Central memory CD4-positive, alpha-beta T cell (primary cell): ENCODE results near the gene PARM1.

Experiments used
- DNase-seq: peaks from one replicate; pipeline ENCODE4 v3.0.0; 2022
- total RNA-seq, 3 experiments: gene quantifications; one replicate each; lab custom pipeline; 2026; lab: John Stamatoyannopoulos, UW

Gene PARM1, protein sequence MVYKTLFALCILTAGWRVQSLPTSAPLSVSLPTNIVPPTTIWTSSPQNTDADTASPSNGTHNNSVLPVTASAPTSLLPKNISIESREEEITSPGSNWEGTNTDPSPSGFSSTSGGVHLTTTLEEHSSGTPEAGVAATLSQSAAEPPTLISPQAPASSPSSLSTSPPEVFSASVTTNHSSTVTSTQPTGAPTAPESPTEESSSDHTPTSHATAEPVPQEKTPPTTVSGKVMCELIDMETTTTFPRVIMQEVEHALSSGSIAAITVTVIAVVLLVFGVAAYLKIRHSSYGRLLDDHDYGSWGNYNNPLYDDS
- 0 to 0.05 (median 0) reads per million in 3 experiments for total RNA-seq

DNA sequence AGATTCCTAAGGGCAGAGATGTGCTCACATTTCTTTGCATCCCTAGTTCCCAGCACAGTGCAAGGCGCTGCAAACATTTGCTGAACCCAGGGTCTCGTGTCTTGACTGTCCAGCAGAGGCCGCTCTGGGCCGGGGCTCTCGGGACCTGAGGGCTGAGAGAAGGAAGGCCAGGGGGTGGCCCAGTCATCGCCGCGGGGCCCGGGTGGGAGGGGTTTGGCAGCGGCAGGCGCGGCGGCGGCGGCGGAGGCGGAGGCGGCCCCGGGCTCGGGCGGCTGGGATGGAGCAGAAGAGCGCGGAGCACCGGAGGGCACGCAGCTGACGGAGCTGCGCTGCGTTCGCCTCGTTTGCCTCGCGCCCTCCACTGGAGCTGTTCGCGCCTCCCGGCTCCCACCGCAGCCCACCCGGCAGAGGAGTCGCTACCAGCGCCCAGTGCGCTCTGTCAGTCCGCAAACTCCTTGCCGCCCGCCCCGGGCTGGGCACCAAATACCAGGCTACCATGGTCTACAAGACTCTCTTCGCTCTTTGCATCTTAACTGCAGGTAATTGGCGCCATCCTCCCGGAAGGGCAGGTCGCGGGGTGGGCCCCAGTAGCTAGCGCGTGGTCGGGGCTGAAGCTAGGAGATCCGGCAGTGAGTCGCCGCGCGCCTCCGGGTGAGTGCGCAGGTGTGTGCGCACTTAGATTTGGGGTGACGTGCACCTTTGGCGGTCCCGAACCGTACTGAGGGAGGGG lies at the start of gene PARM1:
Gene PARM1 (plus strand): TSS at position 285 of the 730 bp plus-strand sequence. CDS start 212 bp downstream, at position 497.
- DNase-seq: no peak

DNA sequence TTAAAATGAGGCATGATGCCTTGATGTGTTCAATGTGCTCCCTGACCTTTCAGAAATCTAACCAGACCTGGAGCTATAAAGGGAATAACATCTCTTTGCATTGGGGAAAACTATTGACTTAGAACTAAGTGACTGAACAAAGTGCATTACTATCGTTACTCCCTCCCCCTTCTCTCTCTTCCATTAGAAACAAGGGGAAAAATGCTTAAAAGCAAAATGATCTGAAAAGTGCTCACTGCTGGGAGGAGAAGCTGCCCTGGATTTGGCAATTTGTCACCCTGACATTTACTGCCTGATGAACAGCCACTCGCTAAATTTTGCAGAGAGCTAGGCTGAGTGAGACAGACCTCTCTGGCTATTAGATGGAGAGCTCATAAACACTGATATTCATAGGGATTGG lies 48.6 kb upstream of the PARM1 start:
- DNase-seq: no peak

DNA sequence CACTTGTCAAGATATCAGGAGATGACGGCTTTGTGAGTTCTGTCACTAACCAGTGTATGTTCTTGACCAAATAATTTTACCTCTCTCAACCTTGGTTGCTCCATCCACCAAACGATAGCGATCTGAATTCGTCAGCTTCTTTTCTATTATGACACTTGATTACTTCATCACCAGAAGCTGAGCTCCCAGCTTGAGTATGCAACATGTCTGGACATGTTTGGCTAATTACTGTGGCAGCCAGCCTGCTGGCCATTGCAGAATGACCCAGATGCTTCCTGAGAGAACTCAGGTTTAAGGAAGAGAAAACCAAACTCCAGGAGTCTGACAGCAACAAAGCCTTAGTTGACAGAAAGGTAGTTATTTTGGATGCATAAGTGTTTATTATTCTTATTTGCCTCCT lies 46.4 kb upstream of the PARM1 start:
- DNase-seq: no peak

DNA sequence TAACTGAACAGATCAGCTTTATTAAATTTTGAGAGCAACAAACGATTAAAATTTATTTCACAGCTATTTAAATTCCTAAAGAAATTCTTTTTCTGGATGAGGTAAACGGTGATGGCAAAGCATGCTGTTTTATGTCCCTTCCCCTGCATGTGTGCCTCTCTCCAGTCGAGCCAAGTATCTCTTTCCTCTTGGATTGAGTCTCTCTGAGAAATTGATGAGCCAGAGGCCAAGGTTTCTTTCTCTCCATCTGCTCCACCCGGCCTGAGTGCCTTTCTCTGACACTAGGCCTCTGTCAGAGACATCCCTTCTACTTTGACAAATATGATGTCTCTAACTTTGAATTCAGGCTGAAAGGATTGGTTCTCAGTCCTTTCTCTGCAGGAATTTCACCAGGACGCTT lies 42.6 kb upstream of the PARM1 start:
- DNase-seq: no peak

DNA sequence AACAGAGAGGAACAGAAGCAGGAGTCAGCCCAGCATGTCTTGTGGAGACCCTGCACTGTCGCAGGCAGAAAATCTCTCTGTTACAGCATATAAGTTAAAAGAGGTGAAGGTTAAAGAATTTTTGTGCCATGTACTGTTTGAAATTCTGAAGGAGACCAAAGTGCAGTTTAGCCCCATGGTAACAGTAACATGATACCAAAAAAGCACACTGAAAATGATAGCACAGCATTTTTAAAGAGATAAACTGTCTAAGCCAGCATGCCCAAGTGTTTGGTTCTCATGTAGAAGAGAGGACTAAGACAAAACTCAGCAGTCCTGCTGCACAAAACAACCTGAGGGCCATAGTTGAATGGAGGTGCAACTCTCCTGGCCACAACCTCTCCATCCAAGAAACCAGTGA lies 41.9 kb upstream of the PARM1 start:
- DNase-seq: no peak

DNA sequence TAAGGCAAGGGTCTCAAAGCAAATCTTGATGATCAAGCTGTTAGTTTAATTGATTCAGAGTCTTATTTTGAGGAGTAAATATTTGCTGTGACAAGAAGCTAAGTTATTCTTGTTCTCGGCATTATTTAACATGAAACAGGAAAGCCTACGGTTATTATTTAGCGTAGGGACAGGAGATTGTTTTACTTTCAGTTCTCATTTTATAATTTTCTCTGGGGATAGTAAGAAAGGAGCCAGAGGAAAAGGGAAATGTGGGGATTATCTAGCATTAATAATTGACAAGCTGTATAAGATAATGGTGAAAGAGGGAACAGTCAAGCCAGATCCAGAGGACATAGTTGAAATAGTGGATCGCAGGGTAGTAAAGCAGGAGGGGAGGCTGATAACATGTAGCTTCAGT lies 39.7 kb upstream of the PARM1 start:
- no peak for DNase-seq

DNA sequence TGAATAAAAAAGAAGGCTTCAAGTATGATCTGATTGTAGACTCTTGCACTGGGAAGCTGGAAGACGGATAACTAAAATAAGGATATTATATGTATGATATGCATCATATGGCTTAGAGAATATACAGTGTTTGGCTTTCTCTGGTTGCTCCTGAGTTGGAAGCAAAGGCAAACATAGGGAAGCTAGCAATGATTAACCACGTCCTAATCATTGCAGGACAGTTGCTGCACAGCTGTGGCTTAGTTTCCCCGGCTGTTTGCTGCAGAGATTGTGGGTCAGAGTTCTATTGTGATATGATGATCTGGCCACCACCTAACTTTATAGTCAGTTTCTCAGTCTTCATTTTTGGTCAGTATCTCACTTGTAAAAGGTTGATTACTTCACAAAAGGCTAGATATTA lies 36.3 kb upstream of the PARM1 start:
- DNase-seq: no peak

DNA sequence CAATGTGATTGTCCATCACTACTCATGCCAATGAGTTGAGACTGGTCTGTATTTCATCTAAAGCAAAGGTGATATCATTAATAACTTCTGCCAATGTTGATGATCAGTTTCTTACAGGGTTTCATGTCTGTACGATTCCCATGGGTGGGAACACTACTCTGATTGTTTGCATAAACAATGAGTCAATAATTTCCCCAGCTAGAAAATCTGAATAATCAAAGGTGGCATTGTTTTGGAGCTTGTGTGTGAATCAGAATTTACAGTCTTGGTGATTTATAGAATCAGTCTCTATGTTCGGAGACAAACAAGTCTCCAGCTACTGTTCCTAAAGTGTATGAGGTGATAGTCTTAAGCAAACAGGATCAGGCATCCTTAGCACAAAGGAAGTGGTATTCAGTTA lies 35.5 kb upstream of the PARM1 start:
- no peak for DNase-seq

DNA sequence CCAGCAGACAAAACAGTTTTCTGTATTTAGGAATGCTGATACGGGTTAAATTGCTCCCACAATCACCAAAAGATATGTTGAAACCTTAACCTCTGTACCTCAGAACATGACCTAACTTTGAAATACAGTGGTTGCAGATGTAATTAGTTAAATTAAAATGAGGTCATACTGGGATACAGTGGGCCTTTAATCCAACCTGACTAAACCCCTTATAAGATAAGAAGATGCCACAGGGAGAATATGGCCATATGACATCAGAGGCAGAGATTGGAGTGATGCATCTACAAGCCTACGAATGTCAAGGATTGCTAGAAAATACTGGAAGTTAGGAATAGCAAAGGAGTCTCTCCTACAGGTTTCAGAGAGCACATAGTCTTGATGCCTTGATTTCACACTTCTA lies 32.1 kb upstream of the PARM1 start:
- no peak for DNase-seq

DNA sequence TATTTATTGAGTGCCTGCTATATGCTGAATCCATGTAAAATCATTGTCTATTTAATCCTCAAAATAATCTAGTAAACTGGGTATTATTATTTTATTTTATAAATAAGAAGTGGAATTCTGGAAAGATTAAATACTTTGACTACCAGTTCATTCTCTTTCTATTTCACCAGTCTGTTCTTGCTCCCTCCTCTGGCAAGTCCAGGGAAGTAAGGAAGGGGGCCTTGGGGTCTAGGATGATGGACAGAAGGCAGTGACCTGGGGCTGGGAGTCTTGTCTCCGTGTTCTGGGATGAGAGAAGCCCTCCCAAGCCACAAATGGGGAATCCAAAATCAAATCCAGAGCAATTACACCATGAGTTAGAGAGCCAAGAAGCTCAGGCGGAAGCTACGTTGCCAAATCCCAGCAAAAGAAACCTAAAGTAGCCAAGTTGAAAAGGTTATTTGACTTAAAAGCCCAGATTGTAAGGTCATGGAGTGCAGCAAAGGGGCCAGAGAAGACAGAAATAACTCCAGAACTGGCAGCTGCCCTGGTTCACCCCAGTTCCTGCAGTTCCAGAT lies 28.3 kb upstream of the PARM1 start:
- no peak for DNase-seq

DNA sequence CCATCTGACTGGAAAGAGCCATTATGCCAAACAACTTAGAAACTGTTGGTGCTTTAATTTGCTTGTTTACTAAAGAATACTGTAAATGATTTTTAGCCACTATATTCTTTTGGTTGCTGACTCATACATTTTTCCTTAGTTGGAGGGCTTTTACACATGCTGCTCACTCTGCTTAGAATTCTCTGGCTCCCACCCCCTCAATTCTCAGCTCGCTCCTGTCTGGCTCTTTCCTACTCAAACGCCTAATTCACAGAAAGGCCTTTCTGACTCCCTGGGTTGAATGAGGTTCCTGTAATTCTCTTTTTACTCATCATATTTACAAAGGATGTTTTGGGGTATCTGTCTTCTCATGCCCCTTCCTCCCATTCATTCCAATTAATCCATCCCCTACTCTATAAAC lies 26.1 kb upstream of the PARM1 start:
- no peak for DNase-seq

DNA sequence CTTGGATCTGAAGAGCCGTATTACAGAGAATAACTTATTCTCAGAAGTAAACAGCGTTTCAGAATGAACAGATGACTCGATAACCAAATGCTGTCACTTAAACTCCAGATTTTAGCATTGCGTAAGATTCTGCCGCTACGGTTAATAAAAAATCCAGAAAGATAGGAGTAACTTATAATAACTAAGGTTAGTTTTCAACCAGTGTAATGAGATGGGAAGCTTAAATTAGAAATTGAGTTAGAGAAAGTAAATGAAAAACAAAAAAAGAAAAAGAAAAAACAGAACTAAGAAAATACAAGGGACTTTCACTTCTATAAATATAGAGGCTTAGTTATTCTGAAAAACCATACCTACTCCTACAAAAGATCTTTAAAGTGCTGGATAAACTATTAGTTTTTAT lies 13.1 kb upstream of the PARM1 start:
- DNase-seq: no peak

DNA sequence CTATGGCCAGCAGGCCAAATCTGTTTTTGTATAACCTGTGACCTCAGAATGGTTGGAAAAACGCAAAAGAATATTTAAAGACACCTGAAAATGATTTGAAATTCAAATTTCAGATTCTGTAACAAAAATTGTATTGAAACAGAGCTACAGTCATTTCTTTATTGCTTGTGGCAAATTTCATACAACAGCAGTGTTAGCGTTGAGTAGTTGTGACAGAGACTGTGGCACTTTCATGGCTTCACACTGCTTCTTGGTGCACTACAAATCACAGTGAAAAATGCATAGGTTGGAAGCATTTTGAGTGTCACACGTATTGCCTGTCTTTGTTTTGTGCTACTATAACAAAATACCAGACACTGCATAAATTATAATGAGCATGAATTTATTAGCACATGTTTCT lies 12.2 kb upstream of the PARM1 start:
- DNase-seq: no peak

DNA sequence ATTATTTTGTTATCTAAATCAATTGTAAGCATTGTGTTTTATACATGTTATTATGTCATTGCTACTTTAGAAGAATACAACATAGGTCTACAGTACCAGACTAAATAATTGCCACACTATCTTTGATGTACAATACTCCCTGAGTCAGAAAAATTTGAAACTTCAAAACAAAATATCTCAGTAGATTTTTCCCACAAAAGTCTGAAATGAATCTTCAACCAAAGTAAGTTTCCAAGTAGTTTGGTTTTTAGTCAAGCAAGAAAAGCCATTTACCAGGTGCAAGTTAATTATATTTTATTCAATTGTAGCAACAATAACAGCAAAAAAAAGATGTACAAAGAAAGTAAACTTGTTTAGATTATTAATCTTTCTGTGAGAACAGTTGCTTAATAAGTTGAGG lies 11.4 kb upstream of the PARM1 start:
- DNase-seq: no peak

DNA sequence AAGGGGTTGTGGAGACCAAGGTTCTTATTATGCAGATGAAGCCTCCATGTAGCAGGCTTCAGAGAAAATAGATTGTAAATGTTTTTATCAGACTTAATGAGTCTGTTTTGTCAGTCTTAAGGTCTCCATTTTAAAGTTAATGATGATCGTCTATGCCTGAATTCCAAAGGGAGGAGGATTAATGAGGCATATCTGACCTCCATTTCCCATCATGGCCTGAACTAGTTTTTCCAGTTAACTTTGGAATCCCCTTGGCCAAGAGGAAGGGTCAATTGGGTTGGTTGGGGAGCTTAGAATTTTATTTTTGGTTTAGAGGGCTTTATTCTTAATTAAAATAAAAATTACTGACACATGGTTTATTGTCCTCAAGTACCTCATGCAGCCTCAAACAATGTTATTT lies 6.9 kb upstream of the PARM1 start:
- DNase-seq: no peak

DNA sequence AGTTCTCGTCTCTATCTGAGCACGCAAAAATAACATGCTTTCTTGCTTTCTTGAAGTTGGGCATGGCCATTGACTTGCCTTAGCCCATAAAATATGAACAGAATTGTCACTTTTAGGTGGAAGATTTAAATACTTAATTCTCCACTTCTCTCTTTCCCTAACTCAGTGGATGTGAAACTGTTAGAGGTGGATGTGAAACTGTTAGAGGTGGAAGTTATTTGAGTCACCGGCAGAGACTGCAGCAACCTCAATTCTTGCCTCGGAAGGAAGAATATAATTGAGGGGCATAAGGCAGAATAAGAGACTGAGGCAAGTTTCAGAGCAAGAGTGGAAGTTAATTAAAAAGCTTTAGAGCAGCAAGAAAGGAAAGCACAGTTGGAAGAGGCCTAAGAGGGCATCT lies 2.8 kb upstream of the PARM1 start:
- no peak for DNase-seq

DNA sequence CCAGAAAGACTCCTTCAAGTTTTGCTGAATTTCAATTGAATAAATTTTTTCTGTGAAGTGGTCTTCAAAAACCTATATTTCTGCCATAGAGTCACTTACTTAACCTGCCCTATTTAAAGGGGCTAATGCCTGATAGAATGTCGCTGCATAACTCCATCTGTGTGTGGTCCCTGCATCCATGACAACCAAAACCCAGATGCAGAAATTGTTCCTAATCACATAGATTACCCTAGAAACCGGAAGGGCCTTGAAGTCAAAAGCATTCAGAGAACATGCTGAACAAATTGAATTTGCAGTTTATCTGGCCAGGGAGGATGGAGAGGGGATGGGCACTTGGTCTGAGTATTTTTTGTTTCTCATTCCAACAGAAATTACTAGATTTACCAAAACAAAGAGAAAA lies 1.5 kb upstream of the PARM1 start:
- no peak for DNase-seq

DNA sequence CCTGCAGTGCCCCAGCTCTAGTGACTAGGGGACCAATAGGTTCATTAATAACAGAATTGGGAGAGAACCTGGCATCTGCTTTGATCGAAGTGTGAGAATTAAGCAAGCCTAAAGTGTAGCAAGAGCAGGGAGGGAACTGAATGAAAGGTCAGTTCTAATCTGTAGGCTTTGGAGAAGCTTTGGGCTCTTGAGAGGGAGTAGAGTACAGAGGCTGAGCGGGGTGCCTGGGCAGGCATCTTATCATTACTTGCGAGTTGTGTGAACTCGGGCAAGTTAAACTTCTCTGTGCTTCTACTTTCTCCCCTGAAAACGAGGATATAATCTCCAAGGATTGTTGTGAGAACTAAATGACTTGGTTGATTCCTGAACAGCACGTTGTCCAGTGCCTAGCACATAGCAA lies 906 bp upstream of the PARM1 start:
- no peak for DNase-seq

DNA sequence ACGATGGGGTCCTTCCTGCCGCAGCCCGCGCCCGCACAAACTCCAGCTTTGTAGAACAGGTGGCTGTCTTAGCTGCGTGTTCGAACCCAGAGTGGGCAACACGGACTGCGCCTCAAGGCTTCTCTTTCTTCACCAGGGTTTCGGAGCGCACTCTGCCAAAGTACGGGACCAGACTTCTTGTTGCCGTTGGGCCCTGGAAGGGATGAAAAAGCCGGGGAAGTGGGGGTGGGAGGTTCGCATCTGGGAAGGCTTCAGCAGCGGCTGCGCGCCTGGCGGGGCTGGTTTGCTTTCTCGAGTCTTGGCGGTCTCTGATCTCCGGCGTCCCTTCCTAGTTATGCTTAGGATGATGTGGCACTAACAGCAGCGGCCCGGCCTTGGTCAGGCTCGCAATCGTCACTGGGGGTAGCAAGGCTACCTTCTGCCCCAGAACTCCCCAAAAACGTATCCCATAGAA lies 673 bp downstream of the PARM1 start:
- no peak for DNase-seq

DNA sequence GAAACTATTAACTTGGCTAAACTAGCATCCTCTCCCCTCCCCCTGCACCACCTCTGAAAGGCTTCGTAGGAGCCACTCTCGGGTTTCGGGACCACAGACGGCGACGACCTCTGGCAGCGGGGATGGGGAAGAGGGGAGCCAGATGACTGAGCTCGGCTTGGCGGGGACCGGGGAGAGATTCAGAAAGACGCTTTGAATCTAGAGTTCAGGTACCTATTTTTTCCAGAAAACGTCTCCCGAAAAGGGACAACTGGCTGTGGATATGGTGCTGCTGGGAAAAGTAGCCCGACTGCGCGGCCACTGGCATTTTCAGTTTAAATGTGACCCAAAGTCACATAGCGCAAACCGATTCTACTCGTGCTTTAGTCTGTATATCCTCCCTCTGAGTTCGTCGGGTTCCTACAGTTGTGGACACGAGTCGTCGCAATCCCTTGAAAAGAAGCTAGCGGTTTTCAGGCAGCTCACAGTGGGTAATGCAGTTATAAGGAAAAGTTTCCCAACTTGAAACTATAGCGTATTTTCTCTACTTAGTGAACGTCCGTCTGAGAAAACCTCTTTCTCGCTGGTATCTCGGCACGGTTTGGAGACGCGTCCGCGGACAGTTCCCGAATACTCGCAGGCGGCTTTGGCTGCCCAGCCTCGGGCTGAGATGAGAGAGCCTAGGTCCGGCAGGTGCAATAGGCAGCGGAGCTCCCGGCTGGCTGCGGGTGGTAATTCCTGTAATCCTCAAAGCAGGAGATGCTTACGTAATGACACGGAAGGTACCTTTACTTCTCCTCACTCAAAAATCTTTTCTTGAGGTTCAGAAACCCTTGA lies 1.3 kb downstream of the PARM1 start:
- DNase-seq: no peak

DNA sequence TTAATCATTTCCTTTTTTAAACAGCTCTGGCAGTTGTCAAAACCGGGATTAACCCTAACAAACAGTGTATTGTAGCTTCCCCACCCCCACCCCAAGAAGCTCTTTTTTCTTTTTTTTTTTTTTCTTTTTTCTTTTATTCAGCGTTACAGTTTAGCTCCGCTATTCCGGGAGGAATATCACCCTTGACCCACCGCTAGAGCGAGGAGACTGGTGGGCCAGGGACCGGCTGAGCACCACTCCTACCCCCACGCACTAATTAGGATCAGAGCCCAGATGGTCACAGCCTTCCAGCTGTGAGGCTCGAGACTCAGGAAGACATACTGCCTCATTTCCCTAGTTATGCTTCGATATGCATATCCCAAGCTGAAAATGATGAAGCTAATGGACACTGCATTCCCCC lies 2.0 kb downstream of the PARM1 start:
- no peak for DNase-seq

DNA sequence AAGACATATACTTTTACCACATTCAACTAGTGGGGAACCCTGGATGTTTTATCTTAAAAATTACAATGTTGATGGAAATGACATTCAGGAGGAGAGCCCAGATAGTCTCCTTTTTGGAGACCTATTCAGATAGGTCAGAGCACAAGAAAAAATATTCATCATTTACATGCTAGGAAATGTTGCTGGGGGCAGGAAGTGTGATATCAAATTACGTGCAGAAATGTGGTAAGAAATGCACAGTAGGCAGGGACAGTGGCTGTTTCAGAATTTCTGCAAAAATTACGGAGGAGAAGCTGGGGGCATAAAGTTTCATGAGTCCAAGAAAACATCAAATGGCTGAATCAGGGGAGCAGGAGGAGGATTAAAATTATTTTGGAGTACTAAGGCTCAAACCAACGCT lies 8.2 kb downstream of the PARM1 start:
- DNase-seq: no peak

DNA sequence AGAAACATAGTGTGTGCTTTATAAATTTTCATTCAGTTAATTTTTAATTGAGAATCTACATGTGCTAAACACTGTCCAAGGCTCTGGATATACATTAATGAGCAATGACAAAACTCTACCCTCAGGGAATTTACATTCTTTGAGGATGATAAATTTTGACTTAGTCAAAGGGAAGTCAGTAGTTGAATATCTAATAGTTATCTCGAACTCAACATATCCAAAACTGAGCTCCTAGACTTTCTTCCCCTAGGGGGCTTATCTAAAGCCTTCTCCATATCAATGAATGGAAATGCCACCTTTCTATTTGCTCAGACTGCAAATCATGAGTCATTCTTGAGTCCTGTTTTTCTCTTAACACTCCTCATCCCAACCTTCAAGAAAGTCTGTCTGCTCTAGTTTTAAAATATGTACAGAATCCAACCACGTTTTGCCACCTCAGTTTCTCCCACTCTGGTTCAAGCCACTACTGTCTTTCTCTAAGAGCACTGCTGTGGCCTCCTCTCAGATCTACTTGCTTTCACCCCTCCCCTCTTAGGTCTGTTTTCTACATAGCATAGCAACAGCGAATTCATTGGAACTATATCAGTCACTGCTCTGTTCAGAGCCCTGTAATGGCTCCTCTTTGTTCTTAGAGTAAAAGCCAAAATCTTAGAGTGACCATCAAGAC lies 9.5 kb downstream of the PARM1 start:
- no peak for DNase-seq
